ENCODE results near the gene LIPT2. TPM values are rescaled to one million over a fixed set of nuclear protein-coding genes. Genes with fewer than 3 reads are reported as not detected.

Gene LIPT2
- total RNA-seq, 1 donor from 2014 or later: 6.5 TPM

Other genes with a start within 250 kb of the LIPT2 start
- 0.64 TPM for gene P4HA3, start 182.1 kb downstream of the LIPT2 start, total RNA-seq (ENCODE audit: unreplicated experiment)
- 51.3 TPM for gene PGM2L1, start 95.3 kb downstream of the LIPT2 start, total RNA-seq (ENCODE audit: unreplicated experiment)
- 29.4 TPM for gene KCNE3, start 26.2 kb downstream of the LIPT2 start, total RNA-seq (ENCODE audit: unreplicated experiment)
- gene POLD3, start 98.9 kb upstream of the LIPT2 start, total RNA-seq (ENCODE audit: unreplicated experiment): 16.0 TPM
- 0.21 TPM for gene CHRDL2, start 237.7 kb upstream of the LIPT2 start, total RNA-seq (ENCODE audit: unreplicated experiment)